NCI-H446 treated with DMSO at 0.1 percent for 48 hours (cell line): Measurements from ENCODE around the gene CPNE4.

Source experiments
- DNase-seq: peaks from one replicate; lab custom pipeline; 2025; lab: John Stamatoyannopoulos, UW

Gene CPNE4

DNA sequence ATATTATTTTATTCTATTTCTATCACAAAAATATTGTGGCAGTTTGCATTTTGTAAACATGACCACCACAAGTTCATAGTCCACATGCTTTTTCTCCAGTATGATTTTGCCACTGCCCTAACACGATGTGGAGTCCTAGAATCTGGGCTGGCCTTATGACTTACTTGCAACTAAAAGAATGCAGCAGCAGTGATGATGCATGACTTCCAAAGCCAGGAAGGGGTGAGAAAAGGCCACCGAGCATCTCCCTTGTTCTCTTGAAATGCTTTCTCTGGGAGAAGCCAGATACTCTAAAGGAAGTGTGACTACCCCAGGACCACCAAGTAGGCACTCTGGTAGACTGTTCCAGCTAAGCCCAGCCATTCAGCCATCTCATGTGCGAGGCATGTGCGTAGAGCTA lies 340.4 kb downstream of the CPNE4 start:
- no peak for DNase-seq

DNA sequence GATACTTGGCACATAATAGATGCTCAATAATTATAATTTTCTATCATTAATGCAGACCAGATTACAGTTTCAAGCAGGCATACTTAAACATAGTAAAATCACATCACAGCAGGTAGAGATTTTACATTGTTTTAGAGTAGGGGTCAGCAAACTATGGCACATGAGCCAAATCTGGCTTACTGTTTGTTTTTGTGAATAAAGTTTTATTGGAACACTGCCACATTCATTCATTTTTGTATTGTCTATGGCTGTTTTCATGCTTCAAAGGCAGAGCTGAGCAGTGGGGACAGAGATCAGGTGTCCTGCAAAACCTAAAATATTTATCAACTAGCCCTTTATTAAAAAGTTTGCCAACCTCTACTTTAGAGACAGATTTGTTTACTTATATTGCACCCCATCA lies 342.5 kb downstream of the CPNE4 start:
- no peak for DNase-seq

DNA sequence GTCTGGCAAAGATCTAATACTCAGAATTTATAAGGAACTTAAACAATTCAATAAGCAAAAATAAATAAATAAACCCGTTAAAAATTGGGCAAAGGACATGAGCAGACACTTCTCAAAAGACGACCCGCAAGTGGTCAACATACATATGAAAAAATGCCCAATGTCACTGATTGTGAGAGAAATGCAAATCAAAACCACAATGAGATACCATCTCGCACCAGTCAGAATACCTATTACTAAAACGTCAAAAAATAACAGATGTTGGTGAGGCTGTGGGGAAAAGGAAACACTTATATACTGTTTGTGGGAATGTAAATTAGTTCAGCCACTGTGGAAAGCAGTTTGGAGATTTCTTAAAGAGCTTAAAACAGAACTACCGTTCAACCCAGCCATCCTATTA lies 344.0 kb downstream of the CPNE4 start:
- DNase-seq: no peak

DNA sequence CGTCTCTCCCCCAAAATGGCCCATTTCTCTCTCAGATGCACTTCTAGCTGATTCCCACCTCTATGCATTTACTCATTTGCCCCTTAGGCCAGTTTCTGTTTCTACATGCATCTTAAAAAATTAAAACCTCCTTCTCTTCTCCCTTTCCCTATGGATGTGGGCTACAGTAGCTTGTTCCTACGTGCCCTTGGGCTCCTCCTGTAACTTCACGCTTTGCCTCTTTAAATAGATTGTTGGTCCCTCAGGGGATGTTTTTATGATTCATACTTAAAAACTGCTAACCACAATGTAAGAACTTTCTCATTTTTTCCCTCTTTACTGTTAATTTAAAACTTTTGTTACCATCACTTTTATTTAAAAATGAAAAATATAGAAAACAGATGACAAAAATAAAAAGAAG lies 346.4 kb downstream of the CPNE4 start:
- no peak for DNase-seq

DNA sequence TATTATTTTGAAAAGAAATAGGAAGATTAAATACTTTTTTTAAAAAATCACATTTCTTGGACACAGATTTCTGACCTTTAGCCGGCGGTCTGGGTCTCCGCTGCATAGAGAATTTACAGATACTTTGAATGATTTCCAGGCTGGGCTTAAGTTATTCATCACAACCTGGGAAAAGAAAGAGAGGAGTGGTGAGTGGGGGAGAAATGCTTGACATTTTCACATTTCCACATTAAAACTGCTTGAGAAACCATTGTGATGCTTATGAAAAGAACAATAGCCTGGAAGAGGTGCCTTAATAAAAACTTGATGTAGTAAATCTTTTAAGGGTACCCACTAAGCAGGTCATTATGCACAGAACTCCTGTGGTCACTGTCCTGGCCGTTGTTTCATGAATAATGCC lies 365.2 kb downstream of the CPNE4 start:
- no peak for DNase-seq

DNA sequence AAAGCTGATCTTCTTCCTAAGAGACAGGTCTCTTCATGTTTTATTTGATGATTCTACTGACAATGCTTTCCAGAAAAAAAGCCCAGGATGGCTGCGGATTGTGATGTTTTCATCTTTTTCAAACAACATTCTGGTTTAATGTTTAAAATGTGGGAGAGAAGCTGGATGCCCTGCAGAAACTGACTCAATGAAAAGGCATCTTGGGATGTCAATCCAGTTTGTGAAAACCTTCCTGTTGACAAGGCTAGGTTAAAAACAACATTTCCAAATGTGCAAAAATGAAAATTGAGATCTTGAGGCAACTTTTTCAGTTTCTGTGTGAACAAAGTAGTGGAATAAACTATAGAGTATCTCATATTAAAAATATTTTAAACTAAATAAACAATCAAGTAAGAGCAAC lies 376.0 kb downstream of the CPNE4 start:
- no peak for DNase-seq

DNA sequence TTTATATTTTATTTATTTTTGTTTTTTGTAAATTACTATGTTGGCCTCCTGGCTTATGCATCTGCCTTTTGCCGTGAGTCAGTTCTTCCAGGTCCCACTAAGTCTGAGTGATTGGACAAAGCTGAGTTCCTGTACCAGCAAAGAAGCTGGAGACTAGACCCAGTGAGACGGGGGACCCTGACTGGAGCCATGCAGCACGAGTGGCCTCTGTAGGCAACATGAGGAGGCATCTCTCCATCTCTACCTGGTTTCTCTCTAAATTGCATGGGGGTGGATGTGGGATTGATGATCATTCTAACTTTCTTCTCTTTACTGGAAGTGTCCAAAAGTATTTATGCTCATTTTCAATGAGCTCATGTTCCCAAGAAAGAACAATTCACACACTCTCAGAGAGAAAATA lies 376.7 kb downstream of the CPNE4 start:
- no peak for DNase-seq

DNA sequence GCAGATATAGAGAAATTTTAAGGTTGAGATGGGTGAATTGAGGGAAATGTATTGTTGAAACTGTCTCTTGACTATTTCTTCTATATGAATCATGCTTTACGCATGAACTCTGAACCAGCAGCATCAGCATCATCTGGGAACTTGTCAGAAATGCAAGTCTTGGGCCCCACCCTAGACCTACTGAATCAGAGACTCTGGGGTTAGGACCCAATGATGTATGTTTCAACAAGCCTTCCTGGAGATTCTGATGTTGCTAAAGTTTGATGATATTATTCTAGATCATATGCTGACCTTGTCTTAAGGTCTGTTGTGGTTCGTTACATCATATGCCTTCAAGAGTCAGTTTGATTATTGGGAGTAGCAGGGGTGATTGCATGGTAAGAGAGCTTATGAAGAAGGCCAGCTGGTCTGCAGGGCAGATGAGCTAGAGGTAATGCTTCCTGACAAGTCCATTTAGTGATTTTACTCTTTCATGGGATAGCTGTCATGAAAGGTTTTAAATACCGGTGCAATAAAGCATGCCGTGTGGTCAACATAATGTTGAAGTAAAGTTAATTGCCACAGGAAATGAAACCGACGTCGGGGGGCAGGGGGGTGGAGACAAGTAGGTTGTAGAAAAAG lies 379.6 kb downstream of the CPNE4 start:
- DNase-seq: no peak

DNA sequence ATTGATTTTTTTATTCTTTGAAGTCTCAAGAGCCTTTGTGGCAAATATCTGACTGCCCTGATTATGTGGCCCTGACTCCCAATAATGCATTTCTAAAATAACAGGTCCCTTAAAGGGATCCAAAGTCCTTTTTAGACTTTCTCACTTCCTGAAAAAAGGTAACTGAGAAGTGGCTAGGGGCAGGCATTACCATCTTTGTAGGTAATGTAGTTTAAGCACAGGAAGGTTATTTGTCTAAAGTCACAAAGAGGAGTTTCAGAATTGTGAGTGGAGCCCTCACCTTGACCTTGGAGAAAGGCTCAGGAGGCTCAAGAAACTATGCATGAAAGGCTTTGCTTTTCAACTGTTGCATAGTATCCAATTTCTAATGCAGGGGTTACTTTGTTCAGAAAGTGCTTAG lies 389.2 kb downstream of the CPNE4 start:
- DNase-seq: no peak

DNA sequence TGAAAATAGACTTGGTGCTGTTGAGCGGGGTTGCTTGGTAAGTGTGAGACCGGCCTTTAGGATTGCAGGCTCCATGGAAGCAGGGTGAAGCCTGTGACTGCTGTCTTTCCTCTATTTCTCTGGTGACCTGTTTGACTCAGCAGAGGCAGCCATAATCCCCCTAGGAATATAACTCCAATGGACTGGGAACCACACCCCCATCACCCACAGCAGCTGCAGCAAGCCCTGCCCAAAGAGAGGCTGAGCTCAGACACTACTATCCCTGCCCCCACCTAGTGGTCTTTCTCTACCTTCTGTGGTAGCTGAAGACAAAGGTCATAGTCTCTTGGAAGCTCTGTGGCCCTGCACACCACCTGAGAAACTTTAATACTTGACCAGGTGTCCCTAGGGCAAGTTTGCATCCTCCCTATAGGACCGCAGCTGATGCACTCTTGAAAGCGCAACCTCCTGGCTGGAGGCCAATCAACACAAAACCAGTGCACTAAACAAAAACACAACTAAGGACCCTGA lies 398.5 kb downstream of the CPNE4 start:
- no peak for DNase-seq

DNA sequence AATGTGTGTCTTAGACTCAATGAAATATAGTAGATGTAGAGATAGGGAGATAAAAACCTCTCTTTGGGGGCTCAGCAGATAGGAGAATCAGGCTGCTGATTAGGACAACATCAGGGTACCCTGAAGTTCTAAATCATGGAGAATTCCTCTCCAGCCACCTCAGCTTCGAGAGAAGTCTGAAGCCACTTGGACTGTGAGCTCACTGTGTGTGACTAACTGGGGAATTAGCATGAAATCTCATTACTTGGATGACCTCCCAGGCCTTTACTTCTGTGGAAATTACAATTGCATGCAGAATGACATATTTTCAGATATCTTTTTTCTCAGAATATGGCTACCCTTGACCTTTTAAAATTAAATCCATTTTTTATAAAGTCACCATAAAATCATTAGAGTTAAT lies 404.0 kb downstream of the CPNE4 start:
- no peak for DNase-seq

DNA sequence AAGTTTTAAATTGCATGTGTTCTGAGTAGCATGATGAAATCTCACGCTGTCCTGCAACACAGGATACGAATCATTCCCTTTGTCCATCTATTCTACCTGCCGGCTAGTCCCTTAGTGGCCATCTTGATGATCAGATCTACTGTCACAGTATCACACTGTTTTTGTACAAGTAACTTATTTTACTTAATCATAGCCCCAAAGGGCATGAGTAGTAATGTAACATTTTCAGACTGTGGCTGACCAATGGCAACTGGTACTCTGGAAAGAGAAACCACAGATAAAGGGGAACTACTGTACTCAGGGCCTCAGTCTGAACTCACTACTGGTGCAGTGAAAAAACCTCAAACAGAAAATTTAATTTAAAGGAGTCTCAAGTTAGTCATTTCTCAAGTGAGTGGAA lies 404.7 kb downstream of the CPNE4 start:
- DNase-seq: no peak

DNA sequence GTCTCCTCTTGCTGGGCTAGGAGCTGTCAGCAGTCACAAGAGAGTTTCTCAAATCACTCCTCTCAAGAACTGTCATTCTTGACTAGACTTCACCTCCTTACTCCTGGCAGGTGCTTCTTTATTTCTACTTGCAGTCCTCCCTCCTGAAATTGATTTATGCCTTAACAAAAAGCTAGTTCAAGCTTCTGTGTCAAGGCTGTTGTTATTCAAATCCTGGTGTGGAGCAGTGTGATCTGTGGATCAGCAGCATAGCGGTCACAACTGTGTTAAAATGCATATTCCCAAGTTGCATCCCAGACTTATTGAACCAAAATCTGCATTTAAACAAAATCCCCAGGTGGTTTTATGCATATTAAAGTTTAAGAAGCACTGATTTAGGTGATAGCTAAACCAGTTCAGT lies 411.4 kb downstream of the CPNE4 start:
- DNase-seq: no peak

DNA sequence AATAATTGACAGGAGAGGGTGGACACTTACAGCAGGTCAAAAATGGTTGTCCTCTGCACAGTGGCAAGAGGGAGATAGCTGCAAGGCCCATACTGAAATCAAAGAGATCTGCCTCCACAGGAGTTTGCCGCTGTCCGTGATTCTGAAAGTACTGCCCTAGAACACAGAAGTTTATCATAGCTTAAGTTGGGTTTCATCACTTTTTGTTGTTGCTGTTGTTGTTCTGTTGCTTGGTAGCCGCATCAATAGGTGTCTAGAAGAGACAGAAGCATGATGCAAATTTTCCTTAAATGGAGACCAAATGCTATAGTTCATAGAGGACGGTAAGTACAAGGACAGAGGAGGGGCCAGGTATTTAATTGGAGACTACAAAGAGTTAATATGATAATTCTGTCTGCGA lies 412.1 kb downstream of the CPNE4 start:
- DNase-seq: no peak

DNA sequence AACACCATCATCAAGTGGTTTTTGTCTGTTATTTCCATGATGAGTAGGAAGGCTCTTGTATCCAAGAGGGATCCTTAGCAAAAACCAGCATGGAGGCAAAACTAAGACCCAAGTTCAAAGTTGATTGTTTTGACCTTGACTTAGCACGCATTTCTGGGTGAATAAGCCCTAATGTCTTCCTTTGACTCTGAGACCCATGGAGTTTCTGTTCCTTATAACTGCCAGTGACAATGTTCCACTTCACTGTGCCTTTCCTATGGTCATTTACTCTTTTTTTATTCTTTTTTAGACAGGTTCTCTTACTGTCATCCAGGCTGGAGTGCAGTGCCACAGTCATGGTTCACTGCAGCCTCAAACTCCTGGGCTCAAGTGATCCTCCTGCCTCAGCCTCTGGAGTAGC lies 413.8 kb downstream of the CPNE4 start:
- DNase-seq: no peak

DNA sequence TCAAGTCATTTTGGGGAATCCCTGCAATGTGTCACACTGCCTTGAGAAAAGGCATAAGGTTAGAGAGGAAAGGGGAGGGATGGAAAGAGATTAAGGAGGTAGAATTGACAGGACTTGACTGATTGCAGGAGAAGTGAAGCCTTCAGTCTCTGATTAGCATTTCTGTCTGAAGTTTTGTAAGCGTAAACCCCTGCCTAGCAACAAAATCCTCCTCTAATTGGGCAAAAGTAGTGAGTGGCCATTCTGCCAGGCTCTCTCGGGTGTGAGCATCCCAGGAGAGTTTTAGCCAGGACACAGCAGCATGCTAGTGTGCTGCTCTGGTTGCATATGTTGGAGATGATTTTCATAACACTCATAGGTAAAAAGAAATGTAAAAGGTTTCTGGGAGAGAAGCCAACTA lies 415.0 kb downstream of the CPNE4 start:
- no peak for DNase-seq

DNA sequence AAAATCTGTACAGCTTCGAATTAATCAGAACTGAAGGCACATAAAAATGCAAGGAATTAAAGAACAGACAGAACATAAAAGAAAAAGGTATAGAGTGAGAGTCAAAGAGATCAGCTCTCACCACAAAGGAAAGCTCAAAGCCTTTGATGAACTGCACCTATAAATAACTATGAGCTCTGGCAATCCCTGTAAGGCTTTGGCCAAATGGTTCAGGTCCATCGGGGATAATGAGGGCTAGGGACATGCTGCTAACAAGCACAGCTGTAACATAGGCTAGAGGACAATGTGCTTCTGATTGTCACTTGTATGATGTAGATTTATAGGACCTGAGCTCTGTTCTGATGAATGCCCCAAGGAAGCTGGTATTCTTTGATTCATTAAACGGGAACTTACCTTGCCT lies 418.1 kb downstream of the CPNE4 start:
- no peak for DNase-seq

DNA sequence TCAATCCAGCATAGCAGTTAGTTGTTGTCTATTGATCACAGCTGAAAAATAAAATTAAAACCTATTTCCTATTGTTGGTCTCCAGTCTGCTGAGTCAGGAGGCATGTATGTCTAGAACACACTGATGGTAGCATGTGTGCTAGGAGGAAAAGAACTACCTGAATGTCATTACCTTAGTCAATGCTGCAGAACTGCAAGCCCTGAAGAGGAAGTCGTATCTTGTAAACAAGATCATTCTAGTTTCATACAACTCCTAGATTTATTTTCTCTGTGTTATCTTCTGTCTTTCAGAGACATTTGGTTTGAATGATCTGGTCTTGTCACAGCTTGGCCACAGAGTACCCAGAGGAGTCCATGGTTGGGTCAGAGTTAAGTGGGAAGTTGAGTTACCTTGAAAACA lies 422.1 kb downstream of the CPNE4 start:
- no peak for DNase-seq

DNA sequence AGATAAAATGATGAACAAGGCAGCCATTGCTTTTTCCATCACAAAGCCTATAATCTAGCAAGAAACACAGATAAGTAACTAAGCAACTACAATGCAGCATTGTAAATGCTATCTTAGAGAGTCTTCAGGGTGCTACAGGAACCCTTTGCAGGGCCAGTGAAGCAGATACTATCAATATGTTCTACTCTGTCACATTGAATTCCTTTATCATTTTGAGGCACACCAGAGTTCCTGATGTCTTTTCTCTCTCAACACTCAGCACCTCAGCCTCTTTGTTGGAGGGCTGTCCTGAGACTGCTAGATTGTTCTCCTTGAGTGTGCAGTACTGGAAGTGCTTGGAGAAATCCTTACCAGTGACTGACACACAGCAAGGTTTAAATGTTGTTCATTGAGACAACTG lies 424.6 kb downstream of the CPNE4 start:
- no peak for DNase-seq

DNA sequence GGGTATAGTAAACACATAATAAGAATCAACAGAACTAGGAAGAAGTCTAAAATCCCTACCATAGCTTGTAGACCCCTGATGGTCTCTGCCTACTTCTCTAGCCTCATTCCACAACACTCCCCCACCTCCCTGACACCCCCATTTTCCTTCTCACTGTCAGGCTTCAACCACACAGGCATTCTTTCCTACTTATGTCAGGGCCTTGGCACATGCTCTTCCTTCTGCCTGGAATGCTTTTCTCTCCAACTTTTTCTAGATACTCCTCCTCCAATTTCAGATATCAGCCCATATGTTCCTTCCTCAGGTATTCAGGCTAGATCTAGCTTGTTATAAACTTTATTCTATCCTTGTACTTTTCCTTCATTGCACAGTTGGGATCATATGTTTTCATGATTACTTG lies 426.1 kb downstream of the CPNE4 start:
- no peak for DNase-seq

DNA sequence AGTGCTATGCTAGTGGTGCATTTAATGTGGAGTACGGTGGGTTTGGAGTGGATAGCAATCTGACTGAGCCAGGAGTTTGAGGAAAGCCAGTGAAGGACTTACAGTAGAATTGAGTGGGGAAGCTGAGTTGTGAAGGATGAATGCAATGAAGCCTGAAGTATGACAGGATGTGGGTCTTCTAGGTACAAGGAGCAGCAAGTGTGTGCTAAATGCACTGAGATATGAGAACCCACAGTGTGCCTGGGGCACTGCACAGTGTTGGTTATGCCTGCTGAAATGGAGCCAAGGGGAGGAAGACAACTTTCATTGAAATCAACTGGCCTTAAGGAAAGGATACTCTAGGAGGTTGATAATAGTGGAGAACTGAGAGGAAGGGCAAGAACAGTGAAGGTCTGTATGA lies 426.5 kb downstream of the CPNE4 start:
- no peak for DNase-seq

DNA sequence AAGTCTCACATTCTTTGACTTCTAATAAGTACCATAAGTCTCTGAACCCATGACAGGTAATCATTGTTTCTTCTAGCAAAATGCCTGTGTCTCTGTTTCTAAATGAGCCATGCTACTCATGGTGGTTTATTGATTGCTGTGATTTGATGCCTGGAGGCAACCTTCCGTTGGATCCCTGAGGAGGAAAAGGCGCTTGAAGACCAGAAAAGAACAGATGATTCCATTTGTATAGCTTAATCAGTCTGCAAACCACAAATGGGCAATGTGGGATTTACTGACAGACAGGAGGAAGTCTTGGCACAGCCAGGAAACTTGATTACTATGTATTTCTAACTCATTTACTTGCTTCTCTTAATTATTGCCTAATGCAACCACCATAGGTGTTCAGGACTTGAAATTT lies 428.9 kb downstream of the CPNE4 start:
- no peak for DNase-seq

DNA sequence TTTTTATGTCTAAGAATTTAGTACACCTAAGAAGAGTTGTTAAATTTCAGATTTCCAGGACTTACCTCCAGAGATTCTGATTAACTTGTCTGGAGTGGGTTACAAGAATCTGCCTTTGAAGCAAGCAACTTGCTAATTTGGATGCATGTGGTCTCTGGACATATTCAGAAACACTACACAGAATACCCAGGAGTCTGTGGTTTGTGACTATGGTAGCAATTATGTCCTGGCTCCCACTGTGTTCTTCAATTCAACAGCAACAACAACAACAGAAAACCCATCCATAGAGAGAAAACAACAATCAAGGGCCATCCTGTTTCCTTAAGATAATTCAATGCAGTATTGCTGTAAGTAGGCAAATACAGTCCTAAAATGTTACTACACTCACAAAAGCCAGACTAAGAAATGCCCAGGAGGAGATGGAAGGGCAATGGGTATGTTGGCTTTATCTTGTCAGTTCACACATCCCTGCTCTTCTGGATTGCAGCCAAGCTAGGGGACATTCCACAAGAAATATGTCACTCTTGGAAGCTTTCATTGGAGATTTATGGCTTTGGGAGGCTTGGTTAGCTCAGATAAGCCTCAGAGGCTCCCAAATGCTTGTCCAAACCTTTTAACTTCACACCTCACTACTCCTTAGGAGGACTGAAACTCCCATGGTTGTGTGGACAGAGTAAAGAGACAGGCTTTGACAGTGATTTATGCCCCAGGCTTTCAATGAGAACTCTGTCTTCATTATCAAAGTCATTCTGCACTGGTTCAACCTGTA lies 432.6 kb downstream of the CPNE4 start:
- no peak for DNase-seq

DNA sequence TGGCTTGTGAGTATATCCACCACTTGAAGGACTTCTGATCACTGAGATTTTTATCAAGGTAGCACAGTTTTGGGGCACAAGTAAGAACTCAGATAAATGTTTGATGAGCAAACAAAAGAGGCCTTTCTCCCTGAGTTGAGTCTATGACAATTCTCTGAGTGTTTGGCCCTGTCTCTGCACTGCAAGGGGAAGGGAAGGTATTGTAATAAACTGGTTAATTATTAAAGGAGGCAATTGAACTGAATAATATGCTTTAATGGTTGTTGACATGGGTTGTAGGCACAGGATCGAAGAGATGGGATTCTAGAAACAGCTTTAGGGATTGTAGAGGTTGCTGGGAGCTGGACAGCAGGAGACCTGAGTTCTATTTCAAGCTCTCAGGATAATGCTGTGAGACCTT lies 437.0 kb downstream of the CPNE4 start:
- DNase-seq: no peak
